ENCODE results near the gene PANK1.

DNA sequence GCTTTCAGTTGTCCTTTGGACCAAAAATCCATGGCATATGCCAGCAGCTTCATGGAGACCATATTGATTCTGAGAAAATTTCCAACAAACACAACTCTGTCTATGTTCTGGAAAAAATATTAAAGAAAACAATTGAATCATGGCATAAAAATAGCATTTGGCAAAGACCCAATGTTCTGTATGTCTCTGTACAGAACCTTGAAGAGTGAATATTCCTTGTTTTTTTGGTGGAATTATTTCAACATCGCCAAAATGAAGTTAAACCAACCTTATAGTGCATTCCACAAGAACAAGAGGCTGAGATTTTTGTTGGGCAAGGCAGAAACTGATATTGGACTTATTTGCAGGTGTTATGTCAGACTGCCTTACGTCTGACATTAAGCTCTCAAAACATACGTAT is 56.4 kb downstream of the PANK1 start:
- TF ChIP-seq, protein P1, sequence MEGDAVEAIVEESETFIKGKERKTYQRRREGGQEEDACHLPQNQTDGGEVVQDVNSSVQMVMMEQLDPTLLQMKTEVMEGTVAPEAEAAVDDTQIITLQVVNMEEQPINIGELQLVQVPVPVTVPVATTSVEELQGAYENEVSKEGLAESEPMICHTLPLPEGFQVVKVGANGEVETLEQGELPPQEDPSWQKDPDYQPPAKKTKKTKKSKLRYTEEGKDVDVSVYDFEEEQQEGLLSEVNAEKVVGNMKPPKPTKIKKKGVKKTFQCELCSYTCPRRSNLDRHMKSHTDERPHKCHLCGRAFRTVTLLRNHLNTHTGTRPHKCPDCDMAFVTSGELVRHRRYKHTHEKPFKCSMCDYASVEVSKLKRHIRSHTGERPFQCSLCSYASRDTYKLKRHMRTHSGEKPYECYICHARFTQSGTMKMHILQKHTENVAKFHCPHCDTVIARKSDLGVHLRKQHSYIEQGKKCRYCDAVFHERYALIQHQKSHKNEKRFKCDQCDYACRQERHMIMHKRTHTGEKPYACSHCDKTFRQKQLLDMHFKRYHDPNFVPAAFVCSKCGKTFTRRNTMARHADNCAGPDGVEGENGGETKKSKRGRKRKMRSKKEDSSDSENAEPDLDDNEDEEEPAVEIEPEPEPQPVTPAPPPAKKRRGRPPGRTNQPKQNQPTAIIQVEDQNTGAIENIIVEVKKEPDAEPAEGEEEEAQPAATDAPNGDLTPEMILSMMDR (IDR thresholded peaks at IDR 0.05): no peak
- no peak for TF ChIP-seq POLR2A (IDR thresholded peaks at IDR 0.05)

All from uterus (tissue), 2 donors.